ENCODE results near the gene TKT. TPM values are rescaled to one million over a fixed set of nuclear protein-coding genes. Genes with fewer than 3 reads are reported as not detected.

TKT gene
- total and polyA plus RNA-seq, 4 experiments from 2014 or later = 49.3 to 87.9 (median 75.6) TPM

- peaks cover 4% of the 10 kb centered on the region for H3K4me1 ChIP-seq (ENCODE audit: insufficient read depth, low read length)
- H3K9me3 Mint-ChIP-seq = peaks cover 0 to 3% (median 0%) of the 10 kb centered on the region in 8 donors
- peaks cover 16 to 43% of the 10 kb centered on the region in 2 donors for H3K36me3 Mint-ChIP-seq
- H3K27ac ChIP-seq (ENCODE audit: low read depth, low read length) = no peak overlapping the region
- H3K27me3 Mint-ChIP-seq = no peaks in the 10 kb centered on the region
- H3K9me3 ChIP-seq (ENCODE audit: control insufficient read depth in 1 of 2, low read length in 2 of 2) = no peaks in the 10 kb centered on the region
- no peak for DNase-seq
- intact Hi-C loops (cut with micrococcal nuclease) = no loop called here
- H3K36me3 ChIP-seq (ENCODE audit: insufficient read depth, low read length) = peaks cover 12% of the 10 kb centered on the region
- no peaks in the 10 kb centered on the region for H3K27me3 ChIP-seq (ENCODE audit: insufficient read depth, low read length)
- no peak overlapping the region for H3K4me3 Mint-ChIP-seq
- H3K27ac Mint-ChIP-seq = no peak overlapping the region
- H3K4me1 Mint-ChIP-seq = peaks cover 2 to 7% (median 5%) of the 10 kb centered on the region in 4 donors
- H3K4me3 ChIP-seq (ENCODE audit: low read length in 2 of 2) = no peak overlapping the region
- CTCF ChIA-PET (ENCODE audit: partially characterized antibody) = interaction anchor here (1.1 to 1.5 kb wide), 4 partner anchors 71 to 81 kb away, joined by 3 to 4 read pairs (median 4); no protein-coding TSS in a partner anchor
- POLR2A ChIA-PET (ENCODE audit: partially characterized antibody) = no interaction called here
Measured at GRCh38 chr3:53190659-53191058, 65.2 kb downstream of the TKT start.

GRCh38 chr3:53189276-53189675, 66.5 kb downstream of the TKT start:
- POLR2A ChIA-PET (ENCODE audit: partially characterized antibody) = no interaction called here

GRCh38 chr3:53188720-53189119, 67.1 kb downstream of the TKT start:
- no peak overlapping the region for H3K4me3 ChIP-seq (ENCODE audit: low read length in 2 of 2)
- peaks cover 25 to 60% of the 10 kb centered on the region in 2 donors for H3K36me3 Mint-ChIP-seq

More at GRCh38 chr3:53189276-53189675, 66.5 kb downstream of the TKT start:
- CTCF ChIA-PET (ENCODE audit: partially characterized antibody) = no interaction called here
- intact Hi-C loops (cut with micrococcal nuclease) = no loop called here
- Mint-ChIP-seq H3K27ac (no peak overlapping the region), H3K36me3 (peaks cover 25 to 56% of the 10 kb centered on the region in 2 donors), H3K4me1 (peaks cover 0 to 1% (median 0%) of the 10 kb centered on the region in 4 donors), H3K27me3 (no peaks in the 10 kb centered on the region), H3K4me3 (no peak overlapping the region), H3K9me3 (peaks cover 0 to 3% (median 0%) of the 10 kb centered on the region in 8 donors)
- H3K27me3 ChIP-seq (ENCODE audit: insufficient read depth, low read length) = no peaks in the 10 kb centered on the region
- H3K9me3 ChIP-seq (ENCODE audit: control insufficient read depth in 1 of 2, low read length in 2 of 2) = no peaks in the 10 kb centered on the region
- no peak overlapping the region for H3K27ac ChIP-seq (ENCODE audit: low read depth, low read length)
- H3K4me1 ChIP-seq (ENCODE audit: insufficient read depth, low read length) = no peaks in the 10 kb centered on the region
- DNase-seq = no peak
- H3K4me3 ChIP-seq (ENCODE audit: low read length in 2 of 2) = no peak overlapping the region
- H3K36me3 ChIP-seq (ENCODE audit: insufficient read depth, low read length) = peaks cover 16% of the 10 kb centered on the region

GRCh38 chr3:53188136-53188685, 67.6 kb downstream of the TKT start:
- peaks cover 25 to 63% of the 10 kb centered on the region in 2 donors for H3K36me3 Mint-ChIP-seq
- Histone ChIP-seq H3K27me3 (ENCODE audit: insufficient read depth, low read length) (no peaks in the 10 kb centered on the region), H3K4me3 (ENCODE audit: low read length in 2 of 2) (no peak overlapping the region), H3K36me3 (ENCODE audit: insufficient read depth, low read length) (peaks cover 16% of the 10 kb centered on the region), H3K27ac (ENCODE audit: low read depth, low read length) (no peak overlapping the region), H3K4me1 (ENCODE audit: insufficient read depth, low read length) (no peaks in the 10 kb centered on the region), H3K9me3 (ENCODE audit: control insufficient read depth in 1 of 2, low read length in 2 of 2) (no peaks in the 10 kb centered on the region)
- H3K27ac Mint-ChIP-seq = no peak overlapping the region
- no peaks in the 10 kb centered on the region for H3K27me3 Mint-ChIP-seq
- CTCF ChIA-PET (ENCODE audit: partially characterized antibody) = no interaction called here
- peaks cover 0 to 1% (median 0%) of the 10 kb centered on the region in 4 donors for H3K4me1 Mint-ChIP-seq
- intact Hi-C loops (cut with micrococcal nuclease) = no loop called here
- H3K4me3 Mint-ChIP-seq = no peak overlapping the region
- peaks cover 0 to 3% (median 0%) of the 10 kb centered on the region in 8 donors for H3K9me3 Mint-ChIP-seq
- POLR2A ChIA-PET (ENCODE audit: partially characterized antibody) = no interaction called here
- no peak for DNase-seq

More at GRCh38 chr3:53188720-53189119, 67.1 kb downstream of the TKT start:
- no peak overlapping the region for H3K4me3 Mint-ChIP-seq
- no peak overlapping the region for H3K27ac Mint-ChIP-seq
- H3K9me3 ChIP-seq (ENCODE audit: control insufficient read depth in 1 of 2, low read length in 2 of 2) = no peaks in the 10 kb centered on the region
- ChIA-PET CTCF (ENCODE audit: partially characterized antibody) (no interaction called here), POLR2A (ENCODE audit: partially characterized antibody) (no interaction called here)
- no peaks in the 10 kb centered on the region for H3K27me3 ChIP-seq (ENCODE audit: insufficient read depth, low read length)
- intact Hi-C loops (cut with micrococcal nuclease) = no loop called here
- H3K4me1 ChIP-seq (ENCODE audit: insufficient read depth, low read length) = no peaks in the 10 kb centered on the region
- no peaks in the 10 kb centered on the region for H3K27me3 Mint-ChIP-seq
- H3K27ac ChIP-seq (ENCODE audit: low read depth, low read length) = no peak overlapping the region
- H3K9me3 Mint-ChIP-seq = peaks cover 0 to 3% (median 0%) of the 10 kb centered on the region in 8 donors
- DNase-seq = no peak
- peaks cover 16% of the 10 kb centered on the region for H3K36me3 ChIP-seq (ENCODE audit: insufficient read depth, low read length)
- H3K4me1 Mint-ChIP-seq = peaks cover 0 to 1% (median 0%) of the 10 kb centered on the region in 4 donors

GRCh38 chr3:53187430-53187829, 68.4 kb downstream of the TKT start:
- no peaks in the 10 kb centered on the region for H3K4me1 Mint-ChIP-seq
- peaks cover 18% of the 10 kb centered on the region for H3K36me3 ChIP-seq (ENCODE audit: insufficient read depth, low read length)
- no peaks in the 10 kb centered on the region for H3K4me1 ChIP-seq (ENCODE audit: insufficient read depth, low read length)
- H3K9me3 ChIP-seq (ENCODE audit: control insufficient read depth in 1 of 2, low read length in 2 of 2) = no peaks in the 10 kb centered on the region
- ChIA-PET POLR2A (ENCODE audit: partially characterized antibody) (no interaction called here), CTCF (ENCODE audit: partially characterized antibody) (interaction anchor here (0.7 kb wide), 1 partner anchor 73 kb away, joined by 3 read pairs; no protein-coding TSS in a partner anchor)
- peaks cover 28 to 65% of the 10 kb centered on the region in 2 donors for H3K36me3 Mint-ChIP-seq
- no peak overlapping the region for H3K4me3 ChIP-seq (ENCODE audit: low read length in 2 of 2)
- no peaks in the 10 kb centered on the region for H3K27me3 Mint-ChIP-seq
- H3K4me3 Mint-ChIP-seq = peak overlapping the region in 1 of 8 donors; percentile 60
- DNase-seq = no peak
- intact Hi-C loops (cut with micrococcal nuclease) = no loop called here
- peak overlapping the region in 1 of 7 donors; percentile 68 for H3K27ac Mint-ChIP-seq
- peaks cover 0 to 3% (median 0%) of the 10 kb centered on the region in 8 donors for H3K9me3 Mint-ChIP-seq
- H3K27ac ChIP-seq (ENCODE audit: low read depth, low read length) = no peak overlapping the region
- H3K27me3 ChIP-seq (ENCODE audit: insufficient read depth, low read length) = no peaks in the 10 kb centered on the region

- H3K36me3 ChIP-seq (ENCODE audit: insufficient read depth, low read length) = peaks cover 19% of the 10 kb centered on the region
- no peaks in the 10 kb centered on the region for H3K4me1 Mint-ChIP-seq
- H3K27me3 Mint-ChIP-seq = no peaks in the 10 kb centered on the region
- no peak overlapping the region for H3K27ac ChIP-seq (ENCODE audit: low read depth, low read length)
- H3K9me3 Mint-ChIP-seq = peaks cover 0 to 3% (median 0%) of the 10 kb centered on the region in 8 donors
- H3K36me3 Mint-ChIP-seq = peaks cover 22 to 69% of the 10 kb centered on the region in 2 donors
- intact Hi-C loops (cut with micrococcal nuclease) = no loop called here
- no peak overlapping the region for H3K4me3 ChIP-seq (ENCODE audit: low read length in 2 of 2)
- ChIA-PET POLR2A (ENCODE audit: partially characterized antibody) (no interaction called here), CTCF (ENCODE audit: partially characterized antibody) (interaction anchor here (0.7 kb wide), 1 partner anchor 72 kb away, joined by 3 read pairs; no protein-coding TSS in a partner anchor)
- peak overlapping the region in 1 of 7 donors; percentile 25 for H3K27ac Mint-ChIP-seq
- no peak for DNase-seq
- H3K27me3 ChIP-seq (ENCODE audit: insufficient read depth, low read length) = no peaks in the 10 kb centered on the region
- no peaks in the 10 kb centered on the region for H3K9me3 ChIP-seq (ENCODE audit: control insufficient read depth in 1 of 2, low read length in 2 of 2)
- no peak overlapping the region for H3K4me3 Mint-ChIP-seq
- no peaks in the 10 kb centered on the region for H3K4me1 ChIP-seq (ENCODE audit: insufficient read depth, low read length)
Measured at GRCh38 chr3:53186726-53187125, 69.1 kb downstream of the TKT start.

- Histone ChIP-seq H3K27ac (ENCODE audit: low read depth, low read length) (no peak overlapping the region), H3K4me1 (ENCODE audit: insufficient read depth, low read length) (no peaks in the 10 kb centered on the region), H3K9me3 (ENCODE audit: control insufficient read depth in 1 of 2, low read length in 2 of 2) (no peaks in the 10 kb centered on the region), H3K36me3 (ENCODE audit: insufficient read depth, low read length) (peaks cover 27% of the 10 kb centered on the region), H3K4me3 (ENCODE audit: low read length in 2 of 2) (no peak overlapping the region), H3K27me3 (ENCODE audit: insufficient read depth, low read length) (no peaks in the 10 kb centered on the region)
- Mint-ChIP-seq H3K4me1 (no peaks in the 10 kb centered on the region), H3K9me3 (peaks cover 0 to 3% (median 0%) of the 10 kb centered on the region in 8 donors), H3K27ac (no peak overlapping the region), H3K4me3 (no peak overlapping the region), H3K27me3 (no peaks in the 10 kb centered on the region), H3K36me3 (peaks cover 22 to 76% of the 10 kb centered on the region in 2 donors)
- ChIA-PET CTCF (ENCODE audit: partially characterized antibody) (no interaction called here), POLR2A (ENCODE audit: partially characterized antibody) (no interaction called here)
- no peak for DNase-seq
- intact Hi-C loops (cut with micrococcal nuclease) = no loop called here
Measured at GRCh38 chr3:53185761-53186465, 69.9 kb downstream of the TKT start.

Measured in CD4-positive, alpha-beta memory T cell (primary cell).